ENCODE measurements around the gene TIA1. TPM values are rescaled to one million over a fixed set of nuclear protein-coding genes. Genes with fewer than 3 reads are reported as not detected.
"Not testable (repeated sequence)": the region's sequence is repeated elsewhere in the genome, so short reads cannot be mapped to it uniquely, and the experiment has no call there.

Gene TIA1
- polyA plus RNA-seq, 1 donor from 2014 or later, result 1,297 TPM

GRCh38 chr2:70280242-70280798 is 31.9 kb upstream of the TIA1 start:
- Histone ChIP-seq H2AFZ (ENCODE audit: low read depth, low read length) (no peak overlapping the region), H3K79me2 (replicated peaks; ENCODE audit: insufficient read depth, low read length) (no peaks in the 10 kb centered on the region), H3K9ac (ENCODE audit: low read length) (no peak overlapping the region), H3K27me3 (ENCODE audit: insufficient read depth, low read depth, low read length) (no peaks in the 10 kb centered on the region), H3K4me2 (ENCODE audit: low read length) (no peak overlapping the region), H3F3A (ENCODE audit: insufficient read depth, low read length, poor library complexity, severe bottlenecking) (no peaks in the 10 kb centered on the region), H3K9me3 (ENCODE audit: low read length) (no peaks in the 10 kb centered on the region), H3K27ac (ENCODE audit: low read length) (no peak overlapping the region), H3K4me3 (ENCODE audit: low read length) (no peak overlapping the region), H4K20me1 (ENCODE audit: insufficient read depth) (no peaks in the 10 kb centered on the region), H3K9me2 (ENCODE audit: insufficient read depth, low read length) (no peaks in the 10 kb centered on the region), H3K36me3 (ENCODE audit: insufficient read depth, low read length) (peaks cover 10% of the 10 kb centered on the region)
- no peak for TF ChIP-seq RAD21 (conservative IDR thresholded peaks at IDR 0.05)
- no peak for TF ChIP-seq CTCF (IDR thresholded peaks at IDR 0.05; ENCODE audit: poor library complexity, severe bottlenecking)
- no peak for TF ChIP-seq TAF1 (IDR thresholded peaks at IDR 0.05; ENCODE audit: low read depth)
- no peak for TF ChIP-seq SMC3 (conservative IDR thresholded peaks at IDR 0.05; ENCODE audit: poor library complexity)
- no peak for TF ChIP-seq POLR2AphosphoS5 (IDR thresholded peaks at IDR 0.05)
- TF ChIP-seq, protein P1, sequence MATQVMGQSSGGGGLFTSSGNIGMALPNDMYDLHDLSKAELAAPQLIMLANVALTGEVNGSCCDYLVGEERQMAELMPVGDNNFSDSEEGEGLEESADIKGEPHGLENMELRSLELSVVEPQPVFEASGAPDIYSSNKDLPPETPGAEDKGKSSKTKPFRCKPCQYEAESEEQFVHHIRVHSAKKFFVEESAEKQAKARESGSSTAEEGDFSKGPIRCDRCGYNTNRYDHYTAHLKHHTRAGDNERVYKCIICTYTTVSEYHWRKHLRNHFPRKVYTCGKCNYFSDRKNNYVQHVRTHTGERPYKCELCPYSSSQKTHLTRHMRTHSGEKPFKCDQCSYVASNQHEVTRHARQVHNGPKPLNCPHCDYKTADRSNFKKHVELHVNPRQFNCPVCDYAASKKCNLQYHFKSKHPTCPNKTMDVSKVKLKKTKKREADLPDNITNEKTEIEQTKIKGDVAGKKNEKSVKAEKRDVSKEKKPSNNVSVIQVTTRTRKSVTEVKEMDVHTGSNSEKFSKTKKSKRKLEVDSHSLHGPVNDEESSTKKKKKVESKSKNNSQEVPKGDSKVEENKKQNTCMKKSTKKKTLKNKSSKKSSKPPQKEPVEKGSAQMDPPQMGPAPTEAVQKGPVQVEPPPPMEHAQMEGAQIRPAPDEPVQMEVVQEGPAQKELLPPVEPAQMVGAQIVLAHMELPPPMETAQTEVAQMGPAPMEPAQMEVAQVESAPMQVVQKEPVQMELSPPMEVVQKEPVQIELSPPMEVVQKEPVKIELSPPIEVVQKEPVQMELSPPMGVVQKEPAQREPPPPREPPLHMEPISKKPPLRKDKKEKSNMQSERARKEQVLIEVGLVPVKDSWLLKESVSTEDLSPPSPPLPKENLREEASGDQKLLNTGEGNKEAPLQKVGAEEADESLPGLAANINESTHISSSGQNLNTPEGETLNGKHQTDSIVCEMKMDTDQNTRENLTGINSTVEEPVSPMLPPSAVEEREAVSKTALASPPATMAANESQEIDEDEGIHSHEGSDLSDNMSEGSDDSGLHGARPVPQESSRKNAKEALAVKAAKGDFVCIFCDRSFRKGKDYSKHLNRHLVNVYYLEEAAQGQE (IDR thresholded peaks at IDR 0.05; ENCODE audit: borderline replicate concordance), result no peak
- TF ChIP-seq EP300 (conservative IDR thresholded peaks at IDR 0.05; ENCODE audit: poor library complexity, severe bottlenecking), result no peak

GRCh38 chr2:70270323-70270722 is 21.9 kb upstream of the TIA1 start:
- Histone ChIP-seq H3K36me3 (ENCODE audit: insufficient read depth, low read length) (peaks cover 6% of the 10 kb centered on the region), H3K4me2 (ENCODE audit: low read length) (no peak overlapping the region), H4K20me1 (ENCODE audit: insufficient read depth) (no peaks in the 10 kb centered on the region), H3K9me3 (ENCODE audit: low read length) (no peaks in the 10 kb centered on the region), H3K79me2 (replicated peaks; ENCODE audit: insufficient read depth, low read length) (no peaks in the 10 kb centered on the region), H3K27me3 (ENCODE audit: insufficient read depth, low read depth, low read length) (no peaks in the 10 kb centered on the region), H3K9ac (ENCODE audit: low read length) (no peak overlapping the region), H3K4me3 (ENCODE audit: low read length) (no peak overlapping the region), H3K9me2 (ENCODE audit: insufficient read depth, low read length) (no peaks in the 10 kb centered on the region), H3F3A (ENCODE audit: insufficient read depth, low read length, poor library complexity, severe bottlenecking) (no peaks in the 10 kb centered on the region), H3K27ac (ENCODE audit: low read length) (no peak overlapping the region), H2AFZ (ENCODE audit: low read depth, low read length) (no peak overlapping the region)
- no peak for TF ChIP-seq EP300 (conservative IDR thresholded peaks at IDR 0.05; ENCODE audit: poor library complexity, severe bottlenecking)
- TF ChIP-seq EZH2 (IDR thresholded peaks at IDR 0.05; ENCODE audit: borderline replicate concordance, insufficient read depth, low read length, poor library complexity, severe bottlenecking), result no peak
- no peak for TF ChIP-seq TAF1 (IDR thresholded peaks at IDR 0.05; ENCODE audit: low read depth)
- TF ChIP-seq RAD21 (conservative IDR thresholded peaks at IDR 0.05), result no peak
- TF ChIP-seq, protein P1 (IDR thresholded peaks at IDR 0.05; ENCODE audit: borderline replicate concordance), result no peak
- TF ChIP-seq MXI1 (conservative IDR thresholded peaks at IDR 0.05; ENCODE audit: poor library complexity, severe bottlenecking), result no peak
- no peak for TF ChIP-seq SMC3 (conservative IDR thresholded peaks at IDR 0.05; ENCODE audit: poor library complexity)

DNA sequence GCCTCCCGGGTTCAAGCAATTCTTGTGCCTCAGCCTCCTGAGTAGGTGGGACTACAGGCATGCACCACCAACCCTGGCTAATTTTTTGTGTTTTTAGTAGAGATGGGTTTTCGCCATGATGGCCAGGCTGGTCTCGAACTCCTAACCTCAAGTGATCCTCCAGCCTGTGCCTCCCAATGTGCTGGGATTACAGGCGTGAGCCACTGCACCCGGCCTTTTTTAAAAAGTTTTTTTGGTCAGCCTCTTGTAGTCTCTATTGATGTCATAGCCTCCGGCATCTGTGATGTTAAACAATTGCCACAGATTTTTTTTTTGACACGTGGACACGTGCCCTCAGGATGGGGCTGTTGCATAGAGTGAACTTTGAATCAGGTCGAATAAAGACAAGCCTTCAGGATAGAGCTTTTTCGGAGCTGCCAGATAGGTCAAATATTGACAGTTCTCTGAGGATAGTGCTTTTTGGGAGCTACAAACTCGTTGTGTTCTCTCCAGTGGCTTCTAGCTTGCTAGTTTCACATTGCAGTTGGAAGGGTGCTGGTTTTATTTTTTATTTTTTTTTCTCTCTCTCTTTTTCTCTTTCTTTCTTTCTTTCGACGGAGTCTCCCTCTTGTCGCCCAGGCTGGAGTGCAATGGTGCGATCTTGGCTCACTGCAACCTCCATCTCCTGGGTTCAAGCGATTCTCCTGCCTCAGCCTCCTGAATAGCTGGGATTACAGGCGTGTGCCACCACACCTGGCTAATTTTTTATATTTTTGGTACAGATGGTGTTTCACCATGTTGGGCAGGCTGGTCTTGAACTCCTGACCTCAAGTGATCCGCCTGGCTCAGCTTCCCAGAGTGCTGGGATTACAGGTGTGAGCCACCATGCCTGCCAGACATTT is 21.2 kb upstream of the TIA1 start:
- not testable (repeated sequence) for H3K9me2 ChIP-seq (ENCODE audit: insufficient read depth, low read length); H3K27ac ChIP-seq (ENCODE audit: low read length)

More for the DNA sequence above, 21.2 kb upstream of the TIA1 start:
- H3K79me2 ChIP-seq (replicated peaks; ENCODE audit: insufficient read depth, low read length); H3K36me3 ChIP-seq (ENCODE audit: insufficient read depth, low read length); H3K4me2 ChIP-seq (ENCODE audit: low read length); H3K4me3 ChIP-seq (ENCODE audit: low read length); H3F3A ChIP-seq (ENCODE audit: insufficient read depth, low read length, poor library complexity, severe bottlenecking); H3K9ac ChIP-seq (ENCODE audit: low read length); H3K27me3 ChIP-seq (ENCODE audit: insufficient read depth, low read depth, low read length); H4K20me1 ChIP-seq (ENCODE audit: insufficient read depth); H2AFZ ChIP-seq (ENCODE audit: low read depth, low read length); H3K9me3 ChIP-seq (ENCODE audit: low read length): not testable (repeated sequence)
